ENCODE results near the gene SP7. TPM values are rescaled to one million over a fixed set of nuclear protein-coding genes. Genes with fewer than 3 reads are reported as not detected.
A peak's percentile ranks its signal among the peaks of the same experiment; 100 is the strongest.

SP7 gene
- total RNA-seq, 4 donors from 2014 or later, result not detected

DNA sequence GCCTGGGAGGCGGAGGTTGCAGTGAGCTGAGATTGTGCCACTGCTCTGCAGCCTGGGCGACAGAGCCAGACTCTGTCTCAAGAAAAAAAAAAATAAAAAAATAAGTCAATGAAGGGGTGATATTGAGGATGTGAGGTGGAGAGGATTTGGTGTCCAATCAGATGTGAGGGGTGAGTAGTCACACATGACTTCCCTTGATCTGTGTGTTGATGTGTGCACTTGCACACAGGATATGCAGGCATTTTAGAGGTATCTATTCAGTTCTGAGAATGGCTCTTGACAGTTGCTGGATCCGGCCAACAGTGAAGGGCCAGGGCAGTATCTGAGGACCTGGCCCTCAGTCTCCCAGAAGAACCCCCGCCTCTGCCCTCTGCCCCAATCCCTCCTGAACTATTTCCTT is 7.8 kb upstream of the SP7 start:
- peaks cover 6 to 13% of the 10 kb centered on the region in 2 donors for H3K4me1 ChIP-seq
- peaks cover 0 to under 1% (median 0%) of the 10 kb centered on the region in 3 donors for H3K27me3 ChIP-seq
- H3K4me3 ChIP-seq, result no peak overlapping the region
- no peak for TF ChIP-seq POLR2A (IDR thresholded peaks at IDR 0.05)
- TF ChIP-seq, protein P1, sequence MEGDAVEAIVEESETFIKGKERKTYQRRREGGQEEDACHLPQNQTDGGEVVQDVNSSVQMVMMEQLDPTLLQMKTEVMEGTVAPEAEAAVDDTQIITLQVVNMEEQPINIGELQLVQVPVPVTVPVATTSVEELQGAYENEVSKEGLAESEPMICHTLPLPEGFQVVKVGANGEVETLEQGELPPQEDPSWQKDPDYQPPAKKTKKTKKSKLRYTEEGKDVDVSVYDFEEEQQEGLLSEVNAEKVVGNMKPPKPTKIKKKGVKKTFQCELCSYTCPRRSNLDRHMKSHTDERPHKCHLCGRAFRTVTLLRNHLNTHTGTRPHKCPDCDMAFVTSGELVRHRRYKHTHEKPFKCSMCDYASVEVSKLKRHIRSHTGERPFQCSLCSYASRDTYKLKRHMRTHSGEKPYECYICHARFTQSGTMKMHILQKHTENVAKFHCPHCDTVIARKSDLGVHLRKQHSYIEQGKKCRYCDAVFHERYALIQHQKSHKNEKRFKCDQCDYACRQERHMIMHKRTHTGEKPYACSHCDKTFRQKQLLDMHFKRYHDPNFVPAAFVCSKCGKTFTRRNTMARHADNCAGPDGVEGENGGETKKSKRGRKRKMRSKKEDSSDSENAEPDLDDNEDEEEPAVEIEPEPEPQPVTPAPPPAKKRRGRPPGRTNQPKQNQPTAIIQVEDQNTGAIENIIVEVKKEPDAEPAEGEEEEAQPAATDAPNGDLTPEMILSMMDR (IDR thresholded peaks at IDR 0.05 in 4 of 5, conservative IDR thresholded peaks at IDR 0.05 in 1 of 5), result no peak
- peak overlapping the region in 1 of 4 donors; percentile 69 for H3K27ac ChIP-seq
- DNase-seq (no peak), ATAC-seq (no peak)
- intact Hi-C loops (cut with DNase I; ENCODE audit: low total_unique reads), result loop anchor here (2.0 kb wide), 1 partner anchor 131 kb away; no protein-coding TSS in a partner anchor
- H3K9me3 ChIP-seq, result no peaks in the 10 kb centered on the region
- in situ Hi-C loops (cut with MboI; ENCODE audit: low sequenced_read_pairs in 4 of 4), result loop anchor here in 1 of 4 donors (10.0 kb wide), 1 partner anchor 129 kb away; no protein-coding TSS in a partner anchor
- H3K36me3 ChIP-seq, result no peaks in the 10 kb centered on the region

DNA sequence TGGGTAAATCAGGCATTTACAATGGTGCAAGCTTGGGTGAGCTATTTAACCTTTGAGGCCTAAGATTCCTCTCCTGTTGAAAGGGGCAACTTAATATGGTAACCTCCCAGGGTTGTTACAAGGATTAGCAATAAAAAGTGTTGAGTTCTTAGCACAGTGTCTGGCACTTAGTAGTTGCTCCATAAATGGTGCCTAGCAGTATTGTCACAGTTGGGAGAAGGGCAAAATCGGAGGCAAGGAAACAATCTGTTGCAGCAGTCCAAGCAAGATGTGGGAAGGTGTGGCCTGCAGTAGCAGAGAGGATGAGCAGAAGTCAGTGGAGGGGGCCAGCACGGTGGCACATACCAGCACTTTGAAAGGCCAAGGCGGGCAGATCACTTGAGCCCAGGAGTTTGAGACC is 7.3 kb upstream of the SP7 start:
- H3K4me1 ChIP-seq, result peaks cover 6 to 13% of the 10 kb centered on the region in 2 donors
- H3K27ac ChIP-seq, result no peak overlapping the region
- ATAC-seq (no peak), DNase-seq (no peak)
- no peaks in the 10 kb centered on the region for H3K9me3 ChIP-seq
- intact Hi-C loops (cut with DNase I; ENCODE audit: low total_unique reads) (no loop called here), in situ Hi-C loops (cut with MboI; ENCODE audit: low sequenced_read_pairs in 4 of 4) (loop anchor here in 1 of 4 donors (10.0 kb wide), 1 partner anchor 129 kb away; no protein-coding TSS in a partner anchor)
- TF ChIP-seq, protein P1 (IDR thresholded peaks at IDR 0.05 in 4 of 5, conservative IDR thresholded peaks at IDR 0.05 in 1 of 5), result no peak
- TF ChIP-seq POLR2A (IDR thresholded peaks at IDR 0.05), result no peak
- H3K4me3 ChIP-seq, result no peak overlapping the region
- peaks cover 0 to 6% (median 0%) of the 10 kb centered on the region in 3 donors for H3K27me3 ChIP-seq
- no peaks in the 10 kb centered on the region for H3K36me3 ChIP-seq

DNA sequence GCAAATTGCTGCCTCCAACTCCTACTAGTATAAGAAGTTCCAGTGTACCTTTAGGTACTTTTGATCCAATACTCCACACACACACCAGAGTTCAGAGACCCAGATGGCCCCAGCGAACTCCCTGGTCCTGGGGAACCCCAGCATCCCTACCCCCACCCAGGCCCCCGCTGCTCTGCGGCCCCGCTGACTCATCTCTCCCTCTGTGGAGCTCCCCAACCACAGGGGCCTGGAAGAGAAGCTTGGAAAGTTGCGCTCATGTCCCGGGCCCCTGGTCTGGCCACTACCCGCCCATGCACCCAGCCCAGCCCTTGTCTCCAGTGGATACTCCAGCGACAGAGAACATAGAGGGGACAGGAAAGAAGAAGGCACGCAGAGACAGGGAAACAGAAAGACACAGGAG is 4.2 kb upstream of the SP7 start:
- Histone ChIP-seq H3K4me1 (peaks cover under 1 to 6% of the 10 kb centered on the region in 2 donors), H3K27me3 (peaks cover 8 to 19% (median 14%) of the 10 kb centered on the region in 3 donors), H3K4me3 (no peak overlapping the region), H3K27ac (no peak overlapping the region), H3K36me3 (no peaks in the 10 kb centered on the region), H3K9me3 (no peaks in the 10 kb centered on the region)
- intact Hi-C loops (cut with DNase I; ENCODE audit: low total_unique reads) (no loop called here), in situ Hi-C loops (cut with MboI; ENCODE audit: low sequenced_read_pairs in 4 of 4) (loop anchor here in 1 of 4 donors (10.0 kb wide), 1 partner anchor 126 kb away; no protein-coding TSS in a partner anchor)
- TF ChIP-seq, protein P1 (IDR thresholded peaks at IDR 0.05 in 4 of 5, conservative IDR thresholded peaks at IDR 0.05 in 1 of 5), result no peak
- TF ChIP-seq POLR2A (IDR thresholded peaks at IDR 0.05), result no peak
- DNase-seq (no peak), ATAC-seq (no peak)

DNA sequence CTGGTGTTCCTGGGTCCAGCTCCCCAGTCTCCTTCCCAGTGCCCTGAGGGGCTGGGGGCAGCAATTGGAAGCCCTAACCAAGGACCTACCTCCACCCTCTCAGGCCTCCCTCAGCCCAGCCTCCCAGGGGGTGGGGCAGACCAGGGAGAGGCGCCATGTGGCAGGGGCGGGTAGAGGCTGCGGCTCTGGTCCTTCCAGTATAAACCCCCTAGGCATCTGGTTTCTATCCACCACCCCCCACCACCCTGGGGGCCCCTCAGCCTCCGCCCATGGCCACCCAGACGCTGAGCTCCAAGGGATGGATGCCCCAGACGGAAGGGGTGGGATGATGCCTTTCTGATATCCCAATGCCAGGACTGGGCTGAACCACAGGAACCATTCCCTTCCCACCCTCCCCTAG is 2.8 kb upstream of the SP7 start:
- no peak for DNase-seq
- in situ Hi-C loops (cut with MboI; ENCODE audit: low sequenced_read_pairs in 4 of 4), result no loop called here
- Histone ChIP-seq H3K4me1 (no peaks in the 10 kb centered on the region), H3K27ac (no peak overlapping the region), H3K36me3 (no peaks in the 10 kb centered on the region), H3K4me3 (no peak overlapping the region), H3K9me3 (no peaks in the 10 kb centered on the region), H3K27me3 (peaks cover 14 to 22% (median 15%) of the 10 kb centered on the region in 3 donors)
- TF ChIP-seq POLR2A (IDR thresholded peaks at IDR 0.05), result no peak
- TF ChIP-seq, protein P1 (IDR thresholded peaks at IDR 0.05 in 4 of 5, conservative IDR thresholded peaks at IDR 0.05 in 1 of 5), result no peak
- no peak for ATAC-seq
- intact Hi-C loops (cut with DNase I; ENCODE audit: low total_unique reads), result no loop called here

DNA sequence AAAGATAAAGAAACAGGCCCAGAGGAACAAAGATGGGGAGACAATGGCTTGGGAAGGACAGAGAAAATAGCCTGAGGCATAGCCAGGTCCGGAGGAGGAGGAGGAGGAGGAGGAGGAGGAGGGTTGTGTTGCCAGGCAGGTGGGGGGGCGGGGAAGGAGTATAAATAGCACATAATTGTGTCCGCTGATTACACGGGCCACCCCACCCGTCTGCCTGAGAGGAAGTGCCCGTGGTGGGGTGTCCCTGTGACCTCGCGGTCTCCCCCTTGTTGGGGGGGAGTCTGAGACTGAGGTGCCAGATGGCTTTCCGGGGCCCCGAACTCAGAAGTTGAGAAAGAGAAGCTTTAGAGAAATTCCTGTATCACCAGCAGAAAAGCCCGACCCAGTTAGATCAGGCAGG is 1.9 kb upstream of the SP7 start:
- peaks cover 14 to 22% (median 15%) of the 10 kb centered on the region in 3 donors for H3K27me3 ChIP-seq
- DNase-seq (no peak), ATAC-seq (no peak)

More for the DNA sequence above, 1.9 kb upstream of the SP7 start:
- no peak for TF ChIP-seq POLR2A (IDR thresholded peaks at IDR 0.05)
- TF ChIP-seq, protein P1 (IDR thresholded peaks at IDR 0.05 in 4 of 5, conservative IDR thresholded peaks at IDR 0.05 in 1 of 5), result no peak
- no peak overlapping the region for H3K27ac ChIP-seq
- in situ Hi-C loops (cut with MboI; ENCODE audit: low sequenced_read_pairs in 4 of 4) (no loop called here), intact Hi-C loops (cut with DNase I; ENCODE audit: low total_unique reads) (no loop called here)
- H3K4me3 ChIP-seq, result no peak overlapping the region
- H3K36me3 ChIP-seq, result no peaks in the 10 kb centered on the region
- H3K4me1 ChIP-seq, result no peaks in the 10 kb centered on the region
- no peaks in the 10 kb centered on the region for H3K9me3 ChIP-seq
